Body of pancreas (tissue), 4 donors: Measurements from ENCODE around the gene AUTS2.

ENCODE experiments used
- POLR2A ChIP-seq, 3 donors: fragments of 450-650 bp; IDR thresholded peaks; one replicate each; pipeline ENCODE4 v1.6.1; 2016; ENCODE audit warnings: antibody characterized with exemption in 3 of 3, mild to moderate bottlenecking in 2 of 3
- TF ChIP-seq, protein P1 (sequence below), 7 experiments: fragments of 450-650 bp in 4 of 7; fragments of 200-600 bp in 3 of 7; sonication (generic) in 3 of 7; IDR thresholded peaks; one replicate each; pipeline ENCODE4 v1.5.1; 2016 to 2019; ENCODE audit warnings: antibody characterized with exemption in 7 of 7

DNA sequence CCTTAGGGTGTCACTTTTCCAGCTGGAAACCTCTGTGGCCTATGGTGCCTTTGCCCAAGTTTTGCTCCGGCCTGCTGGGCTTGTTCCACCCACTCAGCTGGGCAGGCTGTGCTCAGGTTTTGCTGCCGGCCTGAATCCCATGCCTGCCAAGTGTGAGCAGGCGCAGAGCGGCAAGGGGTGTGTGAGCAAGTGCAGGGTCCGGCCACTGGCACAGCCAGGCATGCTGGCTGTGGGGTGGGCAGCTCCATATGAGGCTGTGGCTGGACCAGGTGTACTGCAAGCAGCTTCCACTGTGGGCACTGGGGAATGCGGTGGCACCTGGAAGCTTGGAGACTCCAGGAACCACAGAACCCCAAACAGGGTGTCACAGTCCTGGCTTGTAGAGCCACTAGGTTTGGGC lies 92.1 kb downstream of the AUTS2 start:
- TF ChIP-seq, protein P1, sequence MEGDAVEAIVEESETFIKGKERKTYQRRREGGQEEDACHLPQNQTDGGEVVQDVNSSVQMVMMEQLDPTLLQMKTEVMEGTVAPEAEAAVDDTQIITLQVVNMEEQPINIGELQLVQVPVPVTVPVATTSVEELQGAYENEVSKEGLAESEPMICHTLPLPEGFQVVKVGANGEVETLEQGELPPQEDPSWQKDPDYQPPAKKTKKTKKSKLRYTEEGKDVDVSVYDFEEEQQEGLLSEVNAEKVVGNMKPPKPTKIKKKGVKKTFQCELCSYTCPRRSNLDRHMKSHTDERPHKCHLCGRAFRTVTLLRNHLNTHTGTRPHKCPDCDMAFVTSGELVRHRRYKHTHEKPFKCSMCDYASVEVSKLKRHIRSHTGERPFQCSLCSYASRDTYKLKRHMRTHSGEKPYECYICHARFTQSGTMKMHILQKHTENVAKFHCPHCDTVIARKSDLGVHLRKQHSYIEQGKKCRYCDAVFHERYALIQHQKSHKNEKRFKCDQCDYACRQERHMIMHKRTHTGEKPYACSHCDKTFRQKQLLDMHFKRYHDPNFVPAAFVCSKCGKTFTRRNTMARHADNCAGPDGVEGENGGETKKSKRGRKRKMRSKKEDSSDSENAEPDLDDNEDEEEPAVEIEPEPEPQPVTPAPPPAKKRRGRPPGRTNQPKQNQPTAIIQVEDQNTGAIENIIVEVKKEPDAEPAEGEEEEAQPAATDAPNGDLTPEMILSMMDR (IDR thresholded peaks at IDR 0.05), result no peak
- TF ChIP-seq POLR2A (IDR thresholded peaks at IDR 0.05), result no peak
